Astrocyte of the cerebellum (primary cell): Measurements from ENCODE around the gene FYCO1.
"Not testable (repeated sequence)": the region's sequence is repeated elsewhere in the genome, so short reads cannot be mapped to it uniquely, and the experiment has no call there.

Experiments
- DNase-seq: peaks from one replicate; pipeline ENCODE4 v3.0.0-alpha.2; 2011; ENCODE audit warnings: low read depth
- H3K4me3 ChIP-seq: 2 replicates; pipeline ENCODE4 v1.5.1; 2011; ENCODE audit warnings: mild to moderate bottlenecking, low read depth, low read length, moderate library complexity
- CTCF ChIP-seq: IDR thresholded peaks from 2 replicates; pipeline ENCODE4 v1.5.1; 2012; ENCODE audit warnings: low read length, low read depth, moderate library complexity, mild to moderate bottlenecking; ENCODE audit errors: missing control alignments
- in situ Hi-C: cut with HindIII; loops from 2 replicates; pipeline ENCODE4 v1.10.0; 2017; ENCODE audit warnings: low sequenced_read_pairs

The FYCO1 gene

GRCh38 chr3:45997942-45998341, 2.3 kb upstream of the FYCO1 start:
- no peak for TF ChIP-seq CTCF
- in situ Hi-C loops: no loop called here
- H3K4me3 ChIP-seq: no peak overlapping the region
- no peak for DNase-seq

- DNase-seq, in situ Hi-C loops: not testable (repeated sequence)
These were observed 1.9 kb upstream of the FYCO1 start for GRCh38 chr3:45997499-45997898.

GRCh38 chr3:45994419-45995235, 997 bp downstream of the FYCO1 start:
- in situ Hi-C loops: no loop called here
- TF ChIP-seq CTCF: no peak
- DNase-seq: no peak
- H3K4me3 ChIP-seq: peak overlapping the region; percentile 93

More at GRCh38 chr3:45997499-45997898, 1.9 kb upstream of the FYCO1 start:
- H3K4me3 ChIP-seq: not testable (repeated sequence)

GRCh38 chr3:45993421-45994027, 2.1 kb downstream of the FYCO1 start:
- no peak for DNase-seq
- in situ Hi-C loops: no loop called here
- TF ChIP-seq CTCF: no peak
- no peak overlapping the region for H3K4me3 ChIP-seq

GRCh38 chr3:45992821-45993221, 2.8 kb downstream of the FYCO1 start:
- in situ Hi-C loops: no loop called here
- TF ChIP-seq CTCF: no peak
- DNase-seq: peak; percentile 96
- no peak overlapping the region for H3K4me3 ChIP-seq

- TF ChIP-seq CTCF: no peak
- in situ Hi-C loops: no loop called here
- no peak for DNase-seq
- no peak overlapping the region for H3K4me3 ChIP-seq
These were observed 3.4 kb downstream of the FYCO1 start for GRCh38 chr3:45992133-45992729.

- no peak for DNase-seq
- H3K4me3 ChIP-seq: no peak overlapping the region
- TF ChIP-seq CTCF: no peak
- in situ Hi-C loops: no loop called here
These were observed 4.3 kb downstream of the FYCO1 start for GRCh38 chr3:45991341-45991740.
